HG03565 (cell line): ENCODE measurements around the gene KDM3B.
A peak's percentile ranks its signal among the peaks of the same experiment; 100 is the strongest.

Experiments used
- ATAC-seq: cut with Tn5 transposase; IDR thresholded peaks from one replicate; pipeline ENCODE4 v1.9.1; 2021; ENCODE audit warnings: mild to moderate bottlenecking, moderate library complexity; ENCODE audit not compliant: unreplicated experiment

The KDM3B gene

GRCh38 chr5:138349852-138350562 is 2.5 kb upstream of the KDM3B start:
- ATAC-seq: no peak

GRCh38 chr5:138350563-138350890 is 2.0 kb upstream of the KDM3B start:
- ATAC-seq: no peak

- ATAC-seq: no peak
Measured at GRCh38 chr5:138351056-138351455, 1.4 kb upstream of the KDM3B start.

- no peak for ATAC-seq
Measured at GRCh38 chr5:138351517-138351916, 968 bp upstream of the KDM3B start.

- peak; percentile 26 for ATAC-seq
Measured at GRCh38 chr5:138352722-138353559, 456 bp downstream of the KDM3B start.

GRCh38 chr5:138353560-138354080 is 1.1 kb downstream of the KDM3B start:
- ATAC-seq: no peak

- ATAC-seq: no peak
Measured at GRCh38 chr5:138354387-138354786, 1.9 kb downstream of the KDM3B start.

- peak; percentile 55 for ATAC-seq
Measured at GRCh38 chr5:138354926-138355378, 2.5 kb downstream of the KDM3B start.

GRCh38 chr5:138359621-138360020 is 7.1 kb downstream of the KDM3B start:
- ATAC-seq: no peak

- no peak for ATAC-seq
Measured at GRCh38 chr5:138360941-138361452, 8.5 kb downstream of the KDM3B start.

- ATAC-seq: no peak
Measured at GRCh38 chr5:138364576-138364975, 12.1 kb downstream of the KDM3B start.

- ATAC-seq: no peak
Measured at GRCh38 chr5:138366632-138367382, 14.3 kb downstream of the KDM3B start.

GRCh38 chr5:138369261-138369660 is 16.8 kb downstream of the KDM3B start:
- ATAC-seq: no peak

GRCh38 chr5:138369706-138370105 is 17.2 kb downstream of the KDM3B start:
- ATAC-seq: no peak

GRCh38 chr5:138370537-138370936 is 18.1 kb downstream of the KDM3B start:
- no peak for ATAC-seq

- no peak for ATAC-seq
Measured at GRCh38 chr5:138371454-138371853, 19.0 kb downstream of the KDM3B start.

- ATAC-seq: no peak
Measured at GRCh38 chr5:138372225-138372624, 19.7 kb downstream of the KDM3B start.

GRCh38 chr5:138372653-138373052 is 20.2 kb downstream of the KDM3B start:
- no peak for ATAC-seq

- no peak for ATAC-seq
Measured at GRCh38 chr5:138382347-138382746, 29.9 kb downstream of the KDM3B start.

- no peak for ATAC-seq
Measured at GRCh38 chr5:138385660-138386059, 33.2 kb downstream of the KDM3B start.

GRCh38 chr5:138386290-138386689 is 33.8 kb downstream of the KDM3B start:
- ATAC-seq: no peak
